OCI-LY3 (cell line): ENCODE results near the gene ZNF736.

Experiments
- EZH2phosphoT487 ChIP-seq: fragments of 200-600 bp; shearing (Covaris generic); IDR thresholded peaks from 2 replicates; pipeline ENCODE4 v1.6.1; 2018; ENCODE audit warnings: antibody characterized with exemption, mixed run types, low read depth
- TF ChIP-seq, protein P1 (sequence below): fragments of 200-600, 300-600 bp; sonication (generic); IDR thresholded peaks from 2 replicates; pipeline ENCODE4 v1.5.1; 2014; ENCODE audit warnings: antibody characterized with exemption, low read length, low read depth

GRCh38 chr7:64300641-64301405, 12.9 kb upstream of the ZNF736 start:
- TF ChIP-seq, protein P1, sequence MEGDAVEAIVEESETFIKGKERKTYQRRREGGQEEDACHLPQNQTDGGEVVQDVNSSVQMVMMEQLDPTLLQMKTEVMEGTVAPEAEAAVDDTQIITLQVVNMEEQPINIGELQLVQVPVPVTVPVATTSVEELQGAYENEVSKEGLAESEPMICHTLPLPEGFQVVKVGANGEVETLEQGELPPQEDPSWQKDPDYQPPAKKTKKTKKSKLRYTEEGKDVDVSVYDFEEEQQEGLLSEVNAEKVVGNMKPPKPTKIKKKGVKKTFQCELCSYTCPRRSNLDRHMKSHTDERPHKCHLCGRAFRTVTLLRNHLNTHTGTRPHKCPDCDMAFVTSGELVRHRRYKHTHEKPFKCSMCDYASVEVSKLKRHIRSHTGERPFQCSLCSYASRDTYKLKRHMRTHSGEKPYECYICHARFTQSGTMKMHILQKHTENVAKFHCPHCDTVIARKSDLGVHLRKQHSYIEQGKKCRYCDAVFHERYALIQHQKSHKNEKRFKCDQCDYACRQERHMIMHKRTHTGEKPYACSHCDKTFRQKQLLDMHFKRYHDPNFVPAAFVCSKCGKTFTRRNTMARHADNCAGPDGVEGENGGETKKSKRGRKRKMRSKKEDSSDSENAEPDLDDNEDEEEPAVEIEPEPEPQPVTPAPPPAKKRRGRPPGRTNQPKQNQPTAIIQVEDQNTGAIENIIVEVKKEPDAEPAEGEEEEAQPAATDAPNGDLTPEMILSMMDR = no peak
- TF ChIP-seq EZH2phosphoT487 = no peak
